HFFc6 (cell line): ENCODE data around the gene TSPAN17. TPM values are rescaled to one million over a fixed set of nuclear protein-coding genes. Genes with fewer than 3 reads are reported as not detected.

Experiments
- DNase-seq: peaks from one replicate; pipeline ENCODE4 v3.0.0-alpha.2; 2018
- H3K27ac Mint-ChIP-seq: 2 replicates; pipeline ENCODE4 v1.8.0; 2020; ENCODE audit warnings: mild to moderate bottlenecking, mixed read lengths
- H3K27me3 Mint-ChIP-seq: 2 replicates; pipeline ENCODE4 v1.8.0; 2021; ENCODE audit warnings: mild to moderate bottlenecking, moderate library complexity, mixed read lengths; ENCODE audit not compliant: insufficient read depth
- H3K36me3 Mint-ChIP-seq: 2 replicates; pipeline ENCODE4 v1.8.0; 2021; ENCODE audit warnings: low read depth, mixed read lengths
- H3K4me1 Mint-ChIP-seq: 2 replicates; pipeline ENCODE4 v1.8.0; 2020; ENCODE audit warnings: low read depth, mixed read lengths
- H3K4me3 Mint-ChIP-seq: 2 replicates; pipeline ENCODE4 v1.8.0; 2020; ENCODE audit warnings: mild to moderate bottlenecking, moderate library complexity, mixed read lengths
- H3K9me3 Mint-ChIP-seq: 2 replicates; pipeline ENCODE4 v1.8.0; 2020; ENCODE audit warnings: mild to moderate bottlenecking, mixed read lengths
- total RNA-seq, 6 experiments: library from RNA; stranded (reverse); fragmentation: NEBNext Ultra II Directional; extraction: Animal tissue kit (Norgen Biotek cat#: 25700); gene quantifications; 2 replicates in 1 of 6; 3 replicates in 5 of 6; pipeline ENCODE4 v1.2.3, GENCODE V29; 2021
- TF ChIP-seq, protein P1 (sequence below): fragments of 200-600 bp; sonication (generic); IDR thresholded peaks from 2 replicates; pipeline ENCODE4 v1.5.0; 2021; ENCODE audit warnings: antibody characterized with exemption, mild to moderate bottlenecking

TSPAN17 gene
- total RNA-seq, 6 experiments from 2014 or later: 51.4 to 64.9 (median 57.6) TPM

- Mint-ChIP-seq H3K4me1 (no peaks in the 10 kb centered on the region), H3K36me3 (peaks cover 6% of the 10 kb centered on the region; the same call in 1 of the 2 replicates), H3K9me3 (no peaks in the 10 kb centered on the region; the same call in 1 of the 2 replicates), H3K27ac (no peak overlapping the region), H3K27me3 (peaks cover 56% of the 10 kb centered on the region), H3K4me3 (no peak overlapping the region)
- TF ChIP-seq, protein P1, sequence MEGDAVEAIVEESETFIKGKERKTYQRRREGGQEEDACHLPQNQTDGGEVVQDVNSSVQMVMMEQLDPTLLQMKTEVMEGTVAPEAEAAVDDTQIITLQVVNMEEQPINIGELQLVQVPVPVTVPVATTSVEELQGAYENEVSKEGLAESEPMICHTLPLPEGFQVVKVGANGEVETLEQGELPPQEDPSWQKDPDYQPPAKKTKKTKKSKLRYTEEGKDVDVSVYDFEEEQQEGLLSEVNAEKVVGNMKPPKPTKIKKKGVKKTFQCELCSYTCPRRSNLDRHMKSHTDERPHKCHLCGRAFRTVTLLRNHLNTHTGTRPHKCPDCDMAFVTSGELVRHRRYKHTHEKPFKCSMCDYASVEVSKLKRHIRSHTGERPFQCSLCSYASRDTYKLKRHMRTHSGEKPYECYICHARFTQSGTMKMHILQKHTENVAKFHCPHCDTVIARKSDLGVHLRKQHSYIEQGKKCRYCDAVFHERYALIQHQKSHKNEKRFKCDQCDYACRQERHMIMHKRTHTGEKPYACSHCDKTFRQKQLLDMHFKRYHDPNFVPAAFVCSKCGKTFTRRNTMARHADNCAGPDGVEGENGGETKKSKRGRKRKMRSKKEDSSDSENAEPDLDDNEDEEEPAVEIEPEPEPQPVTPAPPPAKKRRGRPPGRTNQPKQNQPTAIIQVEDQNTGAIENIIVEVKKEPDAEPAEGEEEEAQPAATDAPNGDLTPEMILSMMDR: no peak
- no peak for DNase-seq
Measured at GRCh38 chr5:176638437-176638836, 8.8 kb upstream of the TSPAN17 start.

DNA sequence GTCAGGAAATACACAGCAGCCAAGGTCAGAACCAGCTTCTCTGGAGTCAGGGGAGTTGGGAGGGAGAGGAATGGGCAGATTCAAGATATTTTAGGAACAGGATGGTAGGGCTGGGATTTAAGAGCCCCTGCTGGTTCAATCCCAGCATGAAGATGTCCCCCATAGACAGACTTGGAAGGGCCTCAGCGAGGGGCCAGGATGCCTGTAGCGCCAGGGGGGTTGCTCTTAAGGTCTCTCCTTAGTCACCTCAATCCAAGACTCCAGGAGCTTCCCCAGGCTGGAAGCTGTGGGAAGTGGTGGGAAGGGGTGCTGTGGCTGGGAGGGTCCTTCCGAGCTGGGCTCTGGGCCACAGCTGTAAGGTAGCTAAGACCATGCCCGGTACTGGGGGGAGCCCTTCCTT, 8.1 kb upstream of the TSPAN17 start:
- Mint-ChIP-seq H3K4me1 (no peaks in the 10 kb centered on the region), H3K4me3 (no peak overlapping the region), H3K27me3 (peaks cover 48% of the 10 kb centered on the region), H3K36me3 (peaks cover 6% of the 10 kb centered on the region; the same call in 1 of the 2 replicates), H3K9me3 (no peaks in the 10 kb centered on the region; the same call in 1 of the 2 replicates), H3K27ac (no peak overlapping the region)
- no peak for DNase-seq
- TF ChIP-seq, protein P1: no peak

GRCh38 chr5:176639981-176640380, 7.3 kb upstream of the TSPAN17 start:
- no peak for DNase-seq
- H3K36me3 Mint-ChIP-seq: peaks cover 4% of the 10 kb centered on the region; the same call in 1 of the 2 replicates
- peaks cover 42% of the 10 kb centered on the region for H3K27me3 Mint-ChIP-seq
- no peak overlapping the region for H3K27ac Mint-ChIP-seq
- no peaks in the 10 kb centered on the region; the same call in 1 of the 2 replicates for H3K9me3 Mint-ChIP-seq
- TF ChIP-seq, protein P1: no peak
- no peak overlapping the region for H3K4me3 Mint-ChIP-seq
- no peaks in the 10 kb centered on the region for H3K4me1 Mint-ChIP-seq

DNA sequence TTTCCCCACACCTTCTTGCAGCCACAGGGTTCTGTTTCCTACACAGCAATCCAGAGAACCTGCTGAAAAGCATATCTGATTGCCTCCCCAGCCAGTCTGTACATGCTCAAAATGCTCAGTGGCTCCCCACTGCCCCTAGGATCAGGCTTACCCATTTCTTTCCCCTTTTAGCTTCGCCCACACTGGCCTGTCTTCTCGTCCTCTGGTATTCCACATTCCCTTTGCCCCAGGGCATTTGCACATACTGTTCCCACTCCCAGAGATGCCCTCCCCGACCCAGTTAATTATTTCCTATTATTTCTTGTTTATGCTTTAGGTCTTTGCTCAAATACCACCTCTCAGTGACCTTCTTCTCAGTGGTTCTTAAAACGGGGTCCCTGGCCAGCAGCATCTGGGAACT, 6.7 kb upstream of the TSPAN17 start:
- Mint-ChIP-seq H3K9me3 (no peaks in the 10 kb centered on the region), H3K27ac (no peak overlapping the region), H3K36me3 (no peaks in the 10 kb centered on the region), H3K4me3 (no peak overlapping the region), H3K27me3 (peaks cover 38% of the 10 kb centered on the region), H3K4me1 (no peaks in the 10 kb centered on the region)
- no peak for DNase-seq
- TF ChIP-seq, protein P1: no peak

GRCh38 chr5:176642675-176643490, 4.4 kb upstream of the TSPAN17 start:
- no peak for DNase-seq
- H3K27ac Mint-ChIP-seq: no peak overlapping the region
- H3K27me3 Mint-ChIP-seq: peaks cover 17% of the 10 kb centered on the region
- TF ChIP-seq, protein P1: no peak
- peaks cover 13% of the 10 kb centered on the region for H3K4me1 Mint-ChIP-seq
- no peak overlapping the region for H3K4me3 Mint-ChIP-seq
- H3K36me3 Mint-ChIP-seq: no peaks in the 10 kb centered on the region
- no peaks in the 10 kb centered on the region for H3K9me3 Mint-ChIP-seq
